H1 (cell line): ENCODE data around the gene MCM9. TPM values are rescaled to one million over a fixed set of nuclear protein-coding genes. Genes with fewer than 3 reads are reported as not detected.

Source experiments
- HDAC2 ChIP-seq, 2 experiments: fragments of 300-600 bp in 1 of 2; sonication (generic) in 1 of 2; IDR thresholded peaks; 2 replicates each; pipeline ENCODE4 v1.6.1; 2011 to 2012; ENCODE audit warnings: low read depth in 2 of 2, low read length in 2 of 2, mild to moderate bottlenecking in 2 of 2, moderate library complexity in 2 of 2, borderline replicate concordance in 1 of 2, inconsistent platforms in 1 of 2
- KDM1A ChIP-seq: fragments of 200-600, 300-600 bp; sonication (generic); IDR thresholded peaks from 2 replicates; pipeline ENCODE4 v1.7.1; 2016; ENCODE audit warnings: mild to moderate bottlenecking, low read length, borderline replicate concordance
- PHF8 ChIP-seq: fragments of 200-600 bp; sonication (generic); conservative IDR thresholded peaks from 2 replicates; pipeline ENCODE4 v1.7.1; 2012; ENCODE audit warnings: low read depth, mild to moderate bottlenecking, inconsistent platforms, low read length, moderate library complexity
- SUZ12 ChIP-seq: fragments of 200-600 bp; sonication (generic); IDR thresholded peaks from 2 replicates; pipeline ENCODE4 v1.6.1; 2012; ENCODE audit warnings: mild to moderate bottlenecking, inconsistent platforms, low read length, moderate library complexity, mixed read lengths
- TCF12 ChIP-seq: IDR thresholded peaks from 2 replicates; pipeline ENCODE4 v1.6.1; 2011; ENCODE audit warnings: low read depth, mild to moderate bottlenecking, low read length
- polyA plus RNA-seq, 7 experiments: library from polyadenylated mRNA; depleted of rRNA in 3 of 7; stranded (reverse) in 5 of 7; unstranded in 2 of 7; fragments of >200 nt in 5 of 7; fragments of 200-250 nt in 2 of 7; gene quantifications; 1 replicate in 5 of 7; 2 replicates in 1 of 7; 4 replicates in 1 of 7; pipeline versions ENCODE4 v1.2.1 to v1.2.3, GENCODE V29; 2011 to 2013; ENCODE audit warnings: missing spikeins in 2 of 7, mixed read lengths in 2 of 7
- total RNA-seq: library from RNA; stranded (reverse); fragmentation: NEBNext Ultra II Directional; extraction: Animal tissue kit (Norgen Biotek cat#: 25700); gene quantifications from 2 replicates; pipeline ENCODE4 v1.2.1, GENCODE V29; 2021
- TF ChIP-seq, protein P1 (sequence below): IDR thresholded peaks from 2 replicates; pipeline ENCODE4 v1.6.1; 2012; ENCODE audit warnings: low read length, inconsistent platforms
- TF ChIP-seq, protein P2 (sequence below): IDR thresholded peaks from 2 replicates; pipeline ENCODE4 v1.6.1; 2011; ENCODE audit warnings: low read length, improper control_type of control experiment

The MCM9 gene
- total and polyA plus RNA-seq, 2 of the 8 experiments (the other 6 are each of a cell fraction or from before 2014, with no cell fraction given): 3.7 to 11.4 TPM

GRCh38 chr6:118853408-118853807, 81.6 kb downstream of the MCM9 start (continued):
- TF ChIP-seq SUZ12: no peak
- TF ChIP-seq HDAC2 (IDR thresholded peaks at IDR 0.05; ENCODE audit: borderline replicate concordance in 1 of 2, low read depth in 2 of 2, low read length in 2 of 2): no peak
- no peak for TF ChIP-seq KDM1A
- TF ChIP-seq PHF8: no peak
- TF ChIP-seq, protein P1, sequence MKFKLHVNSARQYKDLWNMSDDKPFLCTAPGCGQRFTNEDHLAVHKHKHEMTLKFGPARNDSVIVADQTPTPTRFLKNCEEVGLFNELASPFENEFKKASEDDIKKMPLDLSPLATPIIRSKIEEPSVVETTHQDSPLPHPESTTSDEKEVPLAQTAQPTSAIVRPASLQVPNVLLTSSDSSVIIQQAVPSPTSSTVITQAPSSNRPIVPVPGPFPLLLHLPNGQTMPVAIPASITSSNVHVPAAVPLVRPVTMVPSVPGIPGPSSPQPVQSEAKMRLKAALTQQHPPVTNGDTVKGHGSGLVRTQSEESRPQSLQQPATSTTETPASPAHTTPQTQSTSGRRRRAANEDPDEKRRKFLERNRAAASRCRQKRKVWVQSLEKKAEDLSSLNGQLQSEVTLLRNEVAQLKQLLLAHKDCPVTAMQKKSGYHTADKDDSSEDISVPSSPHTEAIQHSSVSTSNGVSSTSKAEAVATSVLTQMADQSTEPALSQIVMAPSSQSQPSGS: no peak
- TF ChIP-seq, protein P2, sequence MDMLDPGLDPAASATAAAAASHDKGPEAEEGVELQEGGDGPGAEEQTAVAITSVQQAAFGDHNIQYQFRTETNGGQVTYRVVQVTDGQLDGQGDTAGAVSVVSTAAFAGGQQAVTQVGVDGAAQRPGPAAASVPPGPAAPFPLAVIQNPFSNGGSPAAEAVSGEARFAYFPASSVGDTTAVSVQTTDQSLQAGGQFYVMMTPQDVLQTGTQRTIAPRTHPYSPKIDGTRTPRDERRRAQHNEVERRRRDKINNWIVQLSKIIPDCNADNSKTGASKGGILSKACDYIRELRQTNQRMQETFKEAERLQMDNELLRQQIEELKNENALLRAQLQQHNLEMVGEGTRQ: no peak
- TF ChIP-seq TCF12: no peak
- TF ChIP-seq, all 59 proteins: peak for 0
